Measurements from ENCODE around the gene TRPM5.

Gene TRPM5

DNA sequence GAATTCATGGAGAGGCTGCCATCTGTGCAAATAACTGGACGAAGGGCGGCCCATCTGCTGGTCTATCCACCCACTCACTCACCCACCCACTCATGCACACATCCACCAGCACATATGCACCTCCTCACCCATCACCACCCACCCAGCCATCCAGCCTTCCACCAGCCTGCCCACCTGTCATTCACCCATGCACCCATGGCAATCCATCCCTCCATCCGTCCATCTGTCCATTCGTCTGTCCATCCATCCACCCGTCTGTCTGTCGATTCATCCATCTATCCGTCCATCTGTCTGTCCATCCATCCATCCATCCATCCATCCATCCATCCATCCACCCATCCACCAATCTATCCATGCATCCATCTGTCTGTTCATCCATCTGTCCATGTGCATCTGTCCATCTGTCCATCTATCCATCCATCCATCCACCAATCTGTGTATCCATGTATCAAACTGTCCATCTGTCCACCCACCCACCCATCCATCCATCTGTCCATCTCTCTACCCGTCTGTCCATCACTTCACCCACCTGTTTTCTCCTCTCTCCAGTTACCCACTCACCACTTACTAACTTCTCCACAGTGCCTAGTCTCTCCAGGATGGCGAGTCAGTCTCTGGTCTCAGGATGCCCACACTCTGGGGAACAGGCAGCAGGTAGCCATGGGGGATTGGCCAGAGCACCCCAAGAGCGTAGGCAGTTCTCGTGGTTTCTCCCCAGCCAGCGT, 8.9 kb downstream of the TRPM5 start:
- DNase-seq, result no peak

DNA sequence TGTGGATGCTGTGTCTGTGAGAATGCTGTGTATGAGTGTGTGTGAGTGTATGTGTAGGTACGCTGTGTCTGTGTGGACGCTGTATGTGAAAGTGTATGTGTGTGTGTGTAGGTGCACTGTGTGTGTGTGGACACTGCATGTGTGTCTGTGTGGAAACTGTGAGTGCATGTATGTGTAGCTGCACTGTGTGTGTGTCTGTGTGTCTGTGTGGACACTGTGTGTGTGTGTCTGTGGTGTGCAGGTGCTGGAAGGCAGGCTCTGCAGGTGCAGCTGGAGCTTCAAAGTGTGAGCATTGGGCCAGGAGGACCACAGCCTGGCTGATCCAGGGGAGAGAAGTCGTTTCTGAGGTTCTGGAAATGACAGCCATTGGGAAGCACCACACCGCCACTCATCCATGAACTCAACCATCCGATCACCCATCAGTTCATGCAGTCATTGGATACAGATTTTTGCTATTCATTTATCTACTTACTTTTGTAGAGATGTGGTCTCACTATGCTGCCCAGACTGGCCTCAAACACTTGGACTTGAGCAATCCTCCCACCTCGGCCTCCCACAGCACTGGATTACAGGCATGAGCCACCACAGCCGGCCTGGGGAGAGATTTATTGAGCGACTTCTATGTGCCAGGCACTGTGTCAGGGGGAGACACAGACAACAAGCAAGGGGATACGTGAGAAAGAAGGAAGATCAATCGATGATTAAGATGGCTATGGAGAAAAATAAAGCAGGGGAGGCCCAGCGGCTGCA, 9.6 kb downstream of the TRPM5 start:
- no peak for DNase-seq

DNA sequence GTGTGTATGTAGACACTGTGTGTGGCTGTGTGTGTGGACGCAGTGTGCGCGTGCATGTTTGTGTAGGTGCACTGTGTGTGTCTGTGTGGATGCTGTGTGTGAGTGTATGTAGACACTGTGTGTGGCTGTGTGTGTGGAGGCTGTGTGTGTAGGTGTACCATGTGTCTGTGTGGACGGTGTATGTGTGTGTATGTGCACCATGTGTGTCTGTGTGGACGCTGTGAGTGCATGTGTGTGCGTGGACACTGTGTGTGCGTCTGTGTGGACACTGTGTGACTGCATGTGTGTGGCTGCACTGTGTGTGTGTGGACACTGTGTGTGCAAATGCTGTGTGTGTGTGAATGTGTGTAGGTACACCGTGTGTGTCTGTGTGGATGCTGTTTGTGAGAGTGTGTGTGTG, 10.3 kb downstream of the TRPM5 start:
- no peak for DNase-seq

GRCh38 chr11:2433106-2433925, 11.0 kb downstream of the TRPM5 start:
- DNase-seq, result no peak

- no peak for DNase-seq
Measured at GRCh38 chr11:2432628-2433071, 11.7 kb downstream of the TRPM5 start.

- no peak for DNase-seq
Measured at GRCh38 chr11:2432171-2432621, 12.1 kb downstream of the TRPM5 start.

DNA sequence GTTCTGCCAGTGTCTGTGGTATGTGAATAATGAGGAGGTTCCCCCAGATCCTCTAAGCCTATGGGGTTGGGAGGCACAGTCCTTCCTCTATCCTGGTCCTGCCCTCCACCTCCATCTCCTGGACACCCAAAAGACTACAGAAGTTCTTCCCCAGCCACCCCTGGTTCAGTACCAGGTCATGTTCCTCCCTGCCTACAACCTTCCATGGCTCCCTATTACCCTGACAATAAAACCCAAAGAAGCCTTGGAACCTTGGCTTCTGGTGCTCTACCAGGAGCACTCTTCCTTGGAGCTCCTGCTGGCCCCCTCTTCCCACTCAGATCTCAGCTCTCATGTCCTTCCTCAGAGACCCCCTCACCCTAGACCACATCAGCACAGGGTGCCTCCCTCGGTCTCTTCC, 12.9 kb downstream of the TRPM5 start:
- no peak for DNase-seq

DNA sequence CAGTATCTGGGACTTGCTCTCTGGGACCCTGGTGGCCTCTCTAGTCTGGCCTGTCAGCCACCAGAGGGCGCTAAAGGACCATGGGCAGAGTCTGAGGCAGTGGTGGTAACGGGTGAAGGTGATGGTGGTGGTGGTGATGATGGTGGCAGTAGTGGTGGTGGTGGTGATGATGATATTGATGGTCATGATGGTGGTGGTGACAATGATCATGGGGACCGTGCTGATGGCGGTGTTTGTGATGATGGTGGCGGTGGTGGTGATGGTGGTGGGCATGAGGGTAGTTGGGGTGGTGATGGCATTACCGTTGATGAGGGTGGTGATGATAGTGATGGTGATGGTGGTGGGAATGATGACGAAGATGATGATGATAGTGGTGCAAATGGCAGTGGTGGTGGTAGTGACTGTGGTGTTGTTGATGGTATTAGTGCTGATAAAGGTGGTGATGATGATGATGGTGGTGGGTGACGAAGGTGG, 16.0 kb downstream of the TRPM5 start:
- peak; percentile 72 for DNase-seq

DNA sequence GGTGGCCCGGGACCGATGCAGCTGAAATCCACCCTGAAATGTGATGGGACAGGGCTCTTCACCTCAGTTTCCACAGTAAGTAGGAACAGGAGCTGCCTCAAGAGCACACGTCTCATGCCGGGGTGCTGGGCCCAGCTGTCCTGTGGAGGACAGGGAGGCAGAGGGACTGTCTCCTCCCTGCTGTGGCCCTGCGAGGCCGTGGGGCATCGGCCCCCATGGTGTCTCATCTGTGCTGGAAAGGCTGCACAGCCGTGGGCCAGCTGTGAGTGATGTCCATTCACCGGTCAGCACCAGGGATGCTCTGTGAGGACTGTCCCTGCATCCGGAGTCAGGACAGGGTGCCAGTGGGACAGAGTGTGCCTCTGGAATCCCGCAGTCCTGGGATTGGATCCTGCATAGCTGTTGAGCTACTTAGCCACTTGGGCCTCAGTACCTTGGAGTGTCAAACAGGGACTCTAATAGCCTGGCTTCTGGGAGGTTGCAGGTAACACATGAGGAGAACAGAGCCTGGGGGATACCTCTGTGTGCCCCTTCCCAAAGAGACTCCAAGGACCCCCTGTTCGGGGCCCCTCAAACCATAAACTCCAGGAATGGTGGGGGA, 16.5 kb downstream of the TRPM5 start:
- DNase-seq, result no peak

- no peak for DNase-seq
Measured at GRCh38 chr11:2426826-2427521, 17.3 kb downstream of the TRPM5 start.

GRCh38 chr11:2426221-2426620, 18.1 kb downstream of the TRPM5 start:
- no peak for DNase-seq

GRCh38 chr11:2425506-2425905, 18.8 kb downstream of the TRPM5 start:
- DNase-seq, result no peak

DNA sequence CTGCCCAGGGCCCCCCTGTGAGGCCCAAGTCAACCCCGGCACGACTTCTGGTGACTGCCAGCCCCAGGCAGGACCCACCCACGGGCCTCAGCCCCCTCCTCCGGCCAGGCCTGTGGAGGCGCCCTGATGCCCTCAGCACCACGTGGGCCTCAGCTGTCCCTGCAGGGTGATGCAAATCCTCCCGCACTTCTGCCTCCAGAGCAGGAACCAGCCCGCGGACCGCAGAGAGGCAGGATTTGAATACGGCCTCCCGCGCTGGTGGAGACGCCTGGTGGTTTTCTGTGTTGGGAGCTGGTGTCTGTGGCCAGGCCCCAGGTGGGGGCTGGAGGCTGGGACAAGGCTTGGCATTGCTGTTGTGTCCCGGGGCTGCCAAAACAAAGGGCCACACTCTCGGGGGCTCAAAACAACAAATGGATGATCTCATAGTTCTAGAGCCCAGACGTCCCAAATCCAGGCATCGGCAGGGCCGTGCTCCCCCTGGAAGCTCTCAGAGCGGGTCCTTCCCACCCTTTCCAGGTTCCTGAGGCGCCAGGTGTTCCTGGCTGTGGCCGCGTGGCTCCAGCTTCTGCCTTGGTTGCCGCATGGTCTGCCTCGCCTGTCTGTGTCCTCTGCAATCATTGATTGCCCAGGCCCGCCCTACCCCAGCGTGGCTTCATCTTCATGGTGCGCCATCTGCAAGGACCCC, 19.4 kb downstream of the TRPM5 start:
- peak; percentile 63 for DNase-seq

- no peak for DNase-seq
Measured at GRCh38 chr11:2423157-2424025, 20.9 kb downstream of the TRPM5 start.

DNA sequence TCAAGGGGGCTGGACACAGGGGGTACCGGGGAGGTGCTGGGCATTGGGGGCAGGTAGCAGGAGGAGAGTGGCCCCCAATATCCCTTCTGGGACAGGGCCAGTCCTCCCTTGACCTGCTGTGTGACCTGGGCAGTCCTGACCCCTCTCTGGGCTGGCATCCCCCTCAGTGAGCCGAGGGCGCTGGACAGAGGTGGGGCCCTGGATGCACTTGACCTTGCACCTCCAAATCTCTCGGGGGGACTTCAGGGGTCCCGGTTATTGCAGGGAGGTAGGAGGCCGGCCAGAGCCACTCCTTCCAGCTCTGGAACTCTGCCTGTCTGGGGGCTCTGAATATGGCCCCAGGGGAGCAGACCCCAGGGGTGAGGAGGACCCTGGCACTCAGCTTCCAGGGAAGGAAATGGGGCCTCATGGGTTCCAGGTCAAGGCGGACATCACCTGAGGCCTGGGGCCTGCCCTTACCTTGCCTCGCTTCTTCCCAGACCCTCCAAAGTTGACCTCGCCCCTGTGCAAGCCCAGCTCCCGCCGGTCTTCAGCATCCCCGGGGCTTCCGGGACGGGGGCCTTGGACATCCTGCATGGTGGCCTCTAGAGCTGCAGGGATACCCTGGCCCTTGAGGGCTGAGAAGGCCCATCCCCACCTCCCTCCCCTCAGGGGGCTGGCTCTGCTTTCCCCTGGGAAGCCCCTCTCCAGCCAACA, 21.7 kb downstream of the TRPM5 start:
- DNase-seq, result no peak

DNA sequence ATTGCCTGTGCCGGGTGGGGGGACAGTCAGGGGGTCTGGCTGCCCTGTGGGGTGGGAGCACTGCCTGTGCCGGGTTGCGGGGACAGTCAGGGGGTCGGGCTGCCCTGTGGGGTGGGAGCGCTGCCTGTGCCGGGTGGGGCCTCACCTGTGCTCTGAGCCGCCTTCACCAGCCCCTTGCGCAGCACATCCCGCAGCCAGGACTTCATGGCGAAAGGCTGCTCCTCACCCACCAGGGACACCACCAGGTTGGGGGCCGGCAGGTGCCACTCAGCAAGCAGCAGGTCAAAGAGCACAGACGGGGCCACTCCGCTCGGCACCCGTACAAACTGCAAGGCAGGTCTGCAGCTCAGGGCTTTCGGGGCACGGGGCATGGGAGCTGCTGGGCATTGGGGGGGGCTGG, 22.3 kb downstream of the TRPM5 start:
- DNase-seq, result no peak

GRCh38 chr11:2421226-2421994, 22.9 kb downstream of the TRPM5 start:
- no peak for DNase-seq

DNA sequence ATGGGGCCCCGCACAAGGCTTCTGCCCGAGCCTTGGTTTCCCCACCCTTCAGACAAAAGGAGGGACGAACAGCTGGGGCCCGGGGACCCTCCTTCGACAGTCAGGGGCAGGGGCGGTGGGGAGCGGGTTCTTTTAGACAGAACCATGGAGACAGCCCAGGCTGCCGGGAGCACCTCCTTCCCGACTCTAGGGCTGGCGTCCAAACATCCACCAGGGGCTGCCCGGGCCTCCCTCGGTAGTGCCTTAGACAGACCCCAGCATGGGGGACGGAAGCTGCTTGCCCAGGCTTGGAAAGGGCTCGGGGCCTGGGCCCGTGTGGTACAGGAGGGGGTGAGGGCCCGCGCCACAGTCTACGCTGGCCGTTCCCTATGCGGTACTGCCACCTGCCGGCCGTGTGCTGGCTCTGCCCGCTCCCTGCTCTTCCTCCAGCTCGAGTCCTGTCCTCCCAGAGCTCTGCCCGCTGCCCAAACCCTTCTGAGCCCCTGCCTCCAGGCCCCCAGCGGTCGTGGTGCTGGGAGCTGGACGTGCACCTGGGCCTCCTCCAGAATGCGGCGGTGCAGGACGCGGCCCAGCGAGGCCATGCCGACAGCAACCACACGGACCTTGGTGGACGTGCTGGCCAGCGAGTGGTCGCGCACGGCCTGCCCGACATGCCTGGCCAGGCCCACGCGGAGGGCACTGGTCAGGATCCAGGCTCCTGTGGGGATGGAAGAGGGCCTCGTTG, 23.6 kb downstream of the TRPM5 start:
- DNase-seq, result peak; percentile 68
